HEK293T (cell line): ENCODE data around the gene PRKG1.
"Not testable (repeated sequence)": the region's sequence is repeated elsewhere in the genome, so short reads cannot be mapped to it uniquely, and the experiment has no call there.

Source experiments
- ARNT ChIP-seq: fragments of 450-650 bp; IDR thresholded peaks from 2 replicates; pipeline ENCODE4 v1.6.1; 2017; ENCODE audit warnings: mild to moderate bottlenecking
- BHLHE40 ChIP-seq: fragments of 450-650 bp; IDR thresholded peaks from 2 replicates; pipeline ENCODE4 v1.6.1; 2016; ENCODE audit warnings: mild to moderate bottlenecking, moderate library complexity, borderline replicate concordance
- FOXA1 ChIP-seq: fragments of 450-650 bp; IDR thresholded peaks from 2 replicates; pipeline ENCODE4 v1.6.1; 2016; ENCODE audit warnings: mild to moderate bottlenecking
- FOXM1 ChIP-seq: fragments of 450-650 bp; IDR thresholded peaks from 2 replicates; pipeline ENCODE4 v1.6.1; 2017; ENCODE audit warnings: mild to moderate bottlenecking, borderline replicate concordance
- LEF1 ChIP-seq: fragments of 450-650 bp; IDR thresholded peaks from 2 replicates; pipeline ENCODE4 v1.6.1; 2017; ENCODE audit warnings: mild to moderate bottlenecking, borderline replicate concordance
- NFRKB ChIP-seq: fragments of 450-650 bp; IDR thresholded peaks from 2 replicates; pipeline ENCODE4 v1.6.1; 2016; ENCODE audit warnings: mild to moderate bottlenecking, moderate library complexity
- PKNOX1 ChIP-seq: fragments of 450-650 bp; IDR thresholded peaks from 2 replicates; pipeline ENCODE4 v1.6.1; 2016
- SUZ12 ChIP-seq: fragments of 450-650 bp; IDR thresholded peaks from 2 replicates; pipeline ENCODE4 v1.6.1; 2016; ENCODE audit warnings: mild to moderate bottlenecking
- TARDBP ChIP-seq: fragments of 450-650 bp; IDR thresholded peaks from 2 replicates; pipeline ENCODE4 v1.6.1; 2016
- ZNF384 ChIP-seq: fragments of 450-650 bp; IDR thresholded peaks from 2 replicates; pipeline ENCODE4 v1.6.1; 2016

GRCh38 chr10:51758838-51759237 lies 684.6 kb downstream of the PRKG1 start:
- TF ChIP-seq NFRKB, FOXA1, TARDBP, ARNT, SUZ12, BHLHE40, PKNOX1, FOXM1, LEF1, ZNF384: not testable (repeated sequence)
